K562 (cell line): ENCODE data around the gene RAPSN. TPM values are rescaled to one million over a fixed set of nuclear protein-coding genes. Genes with fewer than 3 reads are reported as not detected.

Source experiments
- ARID1B ChIP-seq: fragments of 450-650 bp; IDR thresholded peaks from 2 replicates; pipeline ENCODE4 v1.6.1; 2016; ENCODE audit warnings: antibody characterized with exemption, mild to moderate bottlenecking, inconsistent platforms
- HDGF ChIP-seq: fragments of 450-650 bp; IDR thresholded peaks from 2 replicates; pipeline ENCODE4 v1.6.1; 2016
- JUNB ChIP-seq: fragments of 450-650 bp; formaldehyde crosslinking; conservative IDR thresholded peaks from 2 replicates; pipeline ENCODE4 v1.4.0; 2020; ENCODE audit warnings: mild to moderate bottlenecking
- YBX1 ChIP-seq: fragments of 450-650 bp; IDR thresholded peaks from 2 replicates; pipeline ENCODE4 v1.7.1; 2016; ENCODE audit warnings: mild to moderate bottlenecking
- polyA plus RNA-seq, 8 experiments: library from polyadenylated mRNA; depleted of rRNA in 4 of 8; stranded (reverse) in 5 of 8; unstranded in 3 of 8; fragments of >200 nt; fragmentation: Nextera tagmentation in 2 of 8; fragmentation: Illumina TruSeq in 1 of 8; extraction: Ambion mirVana in 2 of 8; extraction: Trizol in 1 of 8; gene quantifications; 2 replicates each; pipeline versions ENCODE4 v1.2.1 to v1.2.3, GENCODE V29; 2011 to 2014; ENCODE audit warnings: inconsistent platforms in 1 of 8, missing spikeins in 1 of 8
- total RNA-seq, 7 experiments: library from RNA; depleted of rRNA in 6 of 7; stranded (reverse); fragments of >200 nt in 6 of 7; fragmentation: Illumina TruSeq in 2 of 7; extraction: Trizol in 2 of 7; gene quantifications; 2 replicates each; pipeline versions ENCODE4 v1.2.1 to v1.2.3, GENCODE V29; 2011 to 2021; ENCODE audit warnings: low replicate concordance in 1 of 7
- TF ChIP-seq, protein P1 (sequence below): fragments of 450-650 bp; formaldehyde crosslinking; IDR thresholded peaks from 2 replicates; pipeline ENCODE4 v1.4.0; 2020; ENCODE audit warnings: mild to moderate bottlenecking, moderate library complexity
- TF ChIP-seq, protein P2 (sequence below): sonication (generic); formaldehyde crosslinking; IDR thresholded peaks from 2 replicates; pipeline ENCODE4 v1.8.1; 2023; ENCODE audit warnings: mild to moderate bottlenecking, missing genetic modification reagents
- TF ChIP-seq, protein P3 (sequence below): fragments of 250-450 bp; sonication (Bioruptor Pico); IDR thresholded peaks from 2 replicates; pipeline ENCODE4 v1.5.0; 2020; ENCODE audit warnings: mild to moderate bottlenecking, borderline replicate concordance

RAPSN gene
- total and polyA plus RNA-seq, 9 of the 15 experiments (the other 6 are each of a cell fraction or from before 2014, with no cell fraction given): 0.06 to 0.11 TPM; not detected in 7

DNA sequence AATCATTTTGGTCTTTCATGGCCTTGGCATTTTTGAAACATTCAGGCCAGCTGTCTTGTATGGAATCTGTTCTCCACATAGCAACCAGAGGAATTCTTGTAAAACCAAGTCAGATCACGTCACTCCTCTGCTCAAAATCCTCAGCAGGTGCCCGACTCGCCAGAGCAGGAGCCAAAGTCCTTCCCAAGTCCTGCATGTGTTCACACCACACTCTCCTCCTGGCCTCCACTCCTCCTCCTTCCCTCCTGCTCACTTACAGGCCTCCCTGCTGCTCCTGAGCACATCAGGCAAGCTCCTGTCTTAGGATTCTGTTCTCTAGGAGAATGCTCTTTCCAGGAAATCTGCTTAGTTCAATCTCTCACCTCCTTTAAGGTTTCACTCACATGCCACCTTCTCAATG is 15.8 kb downstream of the RAPSN start (continued):
- TF ChIP-seq, protein P1, sequence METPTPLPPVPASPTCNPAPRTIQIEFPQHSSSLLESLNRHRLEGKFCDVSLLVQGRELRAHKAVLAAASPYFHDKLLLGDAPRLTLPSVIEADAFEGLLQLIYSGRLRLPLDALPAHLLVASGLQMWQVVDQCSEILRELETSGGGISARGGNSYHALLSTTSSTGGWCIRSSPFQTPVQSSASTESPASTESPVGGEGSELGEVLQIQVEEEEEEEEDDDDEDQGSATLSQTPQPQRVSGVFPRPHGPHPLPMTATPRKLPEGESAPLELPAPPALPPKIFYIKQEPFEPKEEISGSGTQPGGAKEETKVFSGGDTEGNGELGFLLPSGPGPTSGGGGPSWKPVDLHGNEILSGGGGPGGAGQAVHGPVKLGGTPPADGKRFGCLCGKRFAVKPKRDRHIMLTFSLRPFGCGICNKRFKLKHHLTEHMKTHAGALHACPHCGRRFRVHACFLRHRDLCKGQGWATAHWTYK: no peak
- no peak for TF ChIP-seq ARID1B
- TF ChIP-seq YBX1: no peak
- no peak for TF ChIP-seq HDGF
- no peak for TF ChIP-seq JUNB (CRISPR knock-in tag)
- TF ChIP-seq, protein P2, sequence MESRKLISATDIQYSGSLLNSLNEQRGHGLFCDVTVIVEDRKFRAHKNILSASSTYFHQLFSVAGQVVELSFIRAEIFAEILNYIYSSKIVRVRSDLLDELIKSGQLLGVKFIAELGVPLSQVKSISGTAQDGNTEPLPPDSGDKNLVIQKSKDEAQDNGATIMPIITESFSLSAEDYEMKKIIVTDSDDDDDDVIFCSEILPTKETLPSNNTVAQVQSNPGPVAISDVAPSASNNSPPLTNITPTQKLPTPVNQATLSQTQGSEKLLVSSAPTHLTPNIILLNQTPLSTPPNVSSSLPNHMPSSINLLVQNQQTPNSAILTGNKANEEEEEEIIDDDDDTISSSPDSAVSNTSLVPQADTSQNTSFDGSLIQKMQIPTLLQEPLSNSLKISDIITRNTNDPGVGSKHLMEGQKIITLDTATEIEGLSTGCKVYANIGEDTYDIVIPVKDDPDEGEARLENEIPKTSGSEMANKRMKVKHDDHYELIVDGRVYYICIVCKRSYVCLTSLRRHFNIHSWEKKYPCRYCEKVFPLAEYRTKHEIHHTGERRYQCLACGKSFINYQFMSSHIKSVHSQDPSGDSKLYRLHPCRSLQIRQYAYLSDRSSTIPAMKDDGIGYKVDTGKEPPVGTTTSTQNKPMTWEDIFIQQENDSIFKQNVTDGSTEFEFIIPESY: no peak
- TF ChIP-seq, protein P3, sequence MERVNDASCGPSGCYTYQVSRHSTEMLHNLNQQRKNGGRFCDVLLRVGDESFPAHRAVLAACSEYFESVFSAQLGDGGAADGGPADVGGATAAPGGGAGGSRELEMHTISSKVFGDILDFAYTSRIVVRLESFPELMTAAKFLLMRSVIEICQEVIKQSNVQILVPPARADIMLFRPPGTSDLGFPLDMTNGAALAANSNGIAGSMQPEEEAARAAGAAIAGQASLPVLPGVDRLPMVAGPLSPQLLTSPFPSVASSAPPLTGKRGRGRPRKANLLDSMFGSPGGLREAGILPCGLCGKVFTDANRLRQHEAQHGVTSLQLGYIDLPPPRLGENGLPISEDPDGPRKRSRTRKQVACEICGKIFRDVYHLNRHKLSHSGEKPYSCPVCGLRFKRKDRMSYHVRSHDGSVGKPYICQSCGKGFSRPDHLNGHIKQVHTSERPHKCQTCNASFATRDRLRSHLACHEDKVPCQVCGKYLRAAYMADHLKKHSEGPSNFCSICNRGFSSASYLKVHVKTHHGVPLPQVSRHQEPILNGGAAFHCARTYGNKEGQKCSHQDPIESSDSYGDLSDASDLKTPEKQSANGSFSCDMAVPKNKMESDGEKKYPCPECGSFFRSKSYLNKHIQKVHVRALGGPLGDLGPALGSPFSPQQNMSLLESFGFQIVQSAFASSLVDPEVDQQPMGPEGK (CRISPR knock-in tag): no peak
